ENCODE measurements around the gene SH2D4B. TPM values are rescaled to one million over a fixed set of nuclear protein-coding genes. Genes with fewer than 3 reads are reported as not detected.

SH2D4B gene
- total RNA-seq, 2 experiments from 2014 or later = 0.03 TPM; not detected in 1

DNA sequence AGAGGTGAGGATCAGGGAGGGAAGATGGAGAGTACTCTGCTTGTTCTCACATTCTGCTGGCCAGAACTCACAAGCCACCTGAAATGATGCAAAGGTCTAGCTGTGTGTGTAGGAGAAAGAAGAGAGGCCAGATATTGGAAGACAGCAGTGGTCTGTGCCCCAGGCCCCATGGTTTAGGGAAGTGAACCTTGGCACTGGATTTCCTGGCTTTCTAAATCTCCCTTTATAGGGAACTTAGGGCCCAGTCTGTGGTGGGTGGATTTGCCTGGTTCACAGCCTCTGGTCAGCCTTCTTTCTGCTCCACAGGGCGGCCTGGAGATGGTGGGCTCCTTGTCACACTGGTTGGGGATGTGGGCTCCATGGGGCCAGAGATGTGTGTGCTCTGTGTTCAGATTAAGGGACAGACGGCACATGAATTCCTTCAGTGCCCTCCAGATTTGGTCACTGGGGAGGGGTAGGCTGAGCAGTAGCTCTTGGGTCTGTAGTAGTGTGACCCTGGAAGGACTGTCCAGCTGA, 9.5 kb upstream of the SH2D4B start:
- intact Hi-C loops (cut with micrococcal nuclease; ENCODE audit: unreplicated experiment) = no loop called here
- no peak for DNase-seq (ENCODE audit: low spot score)
- ChIA-PET CTCF (ENCODE audit: unreplicated experiment) (no interaction called here), POLR2A (no interaction called here)
- H2AFZ ChIP-seq (ENCODE audit: low read length) = no peak overlapping the region
- no peaks in the 10 kb centered on the region for H3K36me3 ChIP-seq (ENCODE audit: insufficient read depth, low read length)
- no TSS peak for BruUV-seq (replicated peaks)
- TF ChIP-seq EZH2phosphoT487 (IDR thresholded peaks at IDR 0.05; ENCODE audit: borderline replicate concordance, low read depth, low read length) (no peak), CTCF (conservative IDR thresholded peaks at IDR 0.05; ENCODE audit: low read length) (no peak)
- H3K4me3 ChIP-seq (ENCODE audit: low read depth, low read length, poor library complexity, severe bottlenecking) = no peak overlapping the region
- H3K27ac ChIP-seq (ENCODE audit: low read depth, low read length, poor library complexity, severe bottlenecking) = no peak overlapping the region
- no peaks in the 10 kb centered on the region for H3K79me2 ChIP-seq (ENCODE audit: insufficient read depth, low read depth, low read length)
- no peaks in the 10 kb centered on the region for H3K9me3 ChIP-seq (ENCODE audit: low read length)
- no peaks in the 10 kb centered on the region for H3K4me1 ChIP-seq (ENCODE audit: insufficient read depth, low read length, poor library complexity, severe bottlenecking)
- H4K20me1 ChIP-seq (ENCODE audit: insufficient read depth, low read length) = no peaks in the 10 kb centered on the region
- no peaks in the 10 kb centered on the region for H3K9me2 ChIP-seq (ENCODE audit: insufficient read depth, low read length)
- no peak overlapping the region for H3K4me2 ChIP-seq (ENCODE audit: low read length)

DNA sequence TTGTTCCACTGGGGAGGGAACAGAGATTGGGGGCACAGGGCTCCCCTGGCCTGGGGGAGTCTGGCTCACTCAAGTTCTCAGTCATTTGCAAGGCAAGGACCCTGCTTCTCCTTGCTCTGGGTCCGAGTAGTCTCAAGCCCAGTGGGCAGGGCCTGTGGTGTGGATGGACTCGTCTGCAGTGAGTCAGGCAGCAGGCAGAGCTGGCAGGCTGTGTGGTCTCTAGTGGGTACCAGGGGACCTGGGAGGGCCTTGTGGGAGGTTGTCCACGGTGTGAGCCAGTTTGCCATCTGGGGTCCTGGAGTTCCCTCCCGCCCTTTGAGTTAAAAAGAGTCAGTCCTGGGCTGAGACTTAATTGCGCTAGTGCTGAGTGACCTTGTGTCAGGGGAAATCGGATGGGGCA, 8.8 kb upstream of the SH2D4B start:
- Histone ChIP-seq H3K79me2 (ENCODE audit: insufficient read depth, low read depth, low read length) (no peaks in the 10 kb centered on the region), H3K9me2 (ENCODE audit: insufficient read depth, low read length) (no peaks in the 10 kb centered on the region), H3K9me3 (ENCODE audit: low read length) (no peaks in the 10 kb centered on the region), H3K4me2 (ENCODE audit: low read length) (no peak overlapping the region), H3K4me3 (ENCODE audit: low read depth, low read length, poor library complexity, severe bottlenecking) (no peak overlapping the region), H2AFZ (ENCODE audit: low read length) (no peak overlapping the region), H3K4me1 (ENCODE audit: insufficient read depth, low read length, poor library complexity, severe bottlenecking) (no peaks in the 10 kb centered on the region), H3K27ac (ENCODE audit: low read depth, low read length, poor library complexity, severe bottlenecking) (no peak overlapping the region), H3K36me3 (ENCODE audit: insufficient read depth, low read length) (no peaks in the 10 kb centered on the region), H4K20me1 (ENCODE audit: insufficient read depth, low read length) (no peaks in the 10 kb centered on the region)
- intact Hi-C loops (cut with micrococcal nuclease; ENCODE audit: unreplicated experiment) = no loop called here
- BruUV-seq (replicated peaks) = no TSS peak
- ChIA-PET POLR2A (no interaction called here), CTCF (ENCODE audit: unreplicated experiment) (no interaction called here)
- DNase-seq (ENCODE audit: low spot score) = no peak
- no peak for TF ChIP-seq CTCF (conservative IDR thresholded peaks at IDR 0.05; ENCODE audit: low read length)
- no peak for TF ChIP-seq EZH2phosphoT487 (IDR thresholded peaks at IDR 0.05; ENCODE audit: borderline replicate concordance, low read depth, low read length)

DNA sequence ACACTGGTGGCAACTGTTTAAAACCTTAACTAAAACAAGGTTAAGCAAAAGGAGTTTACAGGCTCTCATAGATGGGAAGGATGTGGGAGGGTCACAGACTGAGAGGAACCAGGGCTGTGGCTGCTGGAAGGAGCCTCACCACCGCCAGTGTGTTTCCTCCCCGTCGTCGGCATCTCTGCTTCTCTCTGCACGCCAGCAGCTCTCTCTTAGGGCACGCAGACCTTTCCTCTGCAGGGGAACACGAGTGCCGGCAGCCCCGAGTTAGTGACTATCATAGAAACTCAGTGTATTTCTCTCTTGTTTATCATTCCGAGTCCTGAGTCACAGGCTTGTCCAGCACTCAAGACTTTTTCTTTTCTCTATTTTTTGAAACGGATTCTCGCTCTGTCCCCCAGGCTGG, 8.1 kb upstream of the SH2D4B start:
- no peaks in the 10 kb centered on the region for H3K9me3 ChIP-seq (ENCODE audit: low read length)
- no peak overlapping the region for H2AFZ ChIP-seq (ENCODE audit: low read length)
- no peaks in the 10 kb centered on the region for H3K36me3 ChIP-seq (ENCODE audit: insufficient read depth, low read length)
- POLR2A ChIA-PET = no interaction called here
- no peak overlapping the region for H3K4me3 ChIP-seq (ENCODE audit: low read depth, low read length, poor library complexity, severe bottlenecking)
- no peaks in the 10 kb centered on the region for H4K20me1 ChIP-seq (ENCODE audit: insufficient read depth, low read length)
- BruUV-seq (replicated peaks) = no TSS peak
- no peak for TF ChIP-seq CTCF (conservative IDR thresholded peaks at IDR 0.05; ENCODE audit: low read length)
- no peak for TF ChIP-seq EZH2phosphoT487 (IDR thresholded peaks at IDR 0.05; ENCODE audit: borderline replicate concordance, low read depth, low read length)
- no peaks in the 10 kb centered on the region for H3K79me2 ChIP-seq (ENCODE audit: insufficient read depth, low read depth, low read length)
- H3K9me2 ChIP-seq (ENCODE audit: insufficient read depth, low read length) = no peaks in the 10 kb centered on the region
- intact Hi-C loops (cut with micrococcal nuclease; ENCODE audit: unreplicated experiment) = no loop called here
- no peak overlapping the region for H3K27ac ChIP-seq (ENCODE audit: low read depth, low read length, poor library complexity, severe bottlenecking)
- no peak for DNase-seq (ENCODE audit: low spot score)
- no peak overlapping the region for H3K4me2 ChIP-seq (ENCODE audit: low read length)
- CTCF ChIA-PET (ENCODE audit: unreplicated experiment) = no interaction called here
- H3K4me1 ChIP-seq (ENCODE audit: insufficient read depth, low read length, poor library complexity, severe bottlenecking) = no peaks in the 10 kb centered on the region

Measured in OCI-LY7 (cell line).